MCF 10A (cell line): Measurements from ENCODE around the gene NGB. TPM values are rescaled to one million over a fixed set of nuclear protein-coding genes. Genes with fewer than 3 reads are reported as not detected.

Experiments used
- BruUV-seq: library from RNA; stranded (reverse); fragments of 400-500 nt; replicated peaks from 2 replicates; lab custom pipeline; 2021; lab: Mats Ljungman, UMichigan
- CTCF ChIA-PET: fragments of 300-600 bp; sonication (Branson Sonifier 250); formaldehyde crosslinking; extraction: SDS; loops from one replicate; lab custom pipeline; 2021; ENCODE audit warnings: antibody characterized with exemption, inconsistent platforms; lab: Yijun Ruan, JAX
- POLR2A ChIA-PET: fragments of 300-600, 350-650 bp; sonication (Branson Sonifier 250); formaldehyde crosslinking; extraction: SDS; loops from one replicate; lab custom pipeline; 2020; ENCODE audit warnings: antibody characterized with exemption, inconsistent platforms; lab: Yijun Ruan, JAX
- DNase-seq: peaks from one replicate; pipeline ENCODE4 v3.0.0-alpha.2; 2018; ENCODE audit not compliant: unreplicated experiment
- H3K27ac Mint-ChIP-seq: one replicate; pipeline ENCODE4 v1.8.0; 2022; ENCODE audit warnings: mild to moderate bottlenecking, low read depth, mixed read lengths; ENCODE audit not compliant: unreplicated experiment
- H3K27me3 Mint-ChIP-seq: one replicate; pipeline ENCODE4 v1.8.0; 2022; ENCODE audit warnings: mixed read lengths; ENCODE audit not compliant: insufficient read depth, unreplicated experiment
- H3K36me3 Mint-ChIP-seq: one replicate; pipeline ENCODE4 v1.8.0; 2022; ENCODE audit warnings: mild to moderate bottlenecking, moderate library complexity, mixed read lengths; ENCODE audit not compliant: insufficient read depth, unreplicated experiment
- H3K4me1 Mint-ChIP-seq: one replicate; pipeline ENCODE4 v1.8.0; 2022; ENCODE audit warnings: mixed read lengths; ENCODE audit not compliant: insufficient read depth, unreplicated experiment
- H3K4me3 Mint-ChIP-seq: one replicate; pipeline ENCODE4 v1.8.0; 2022; ENCODE audit warnings: mild to moderate bottlenecking, moderate library complexity, mixed read lengths; ENCODE audit not compliant: unreplicated experiment
- H3K9me3 Mint-ChIP-seq: one replicate; pipeline ENCODE4 v1.8.0; 2022; ENCODE audit warnings: mixed read lengths; ENCODE audit not compliant: unreplicated experiment
- CTCF ChIP-seq: fragments of 200-600 bp; IDR thresholded peaks from one replicate; pipeline ENCODE4 v1.8.0; 2022; ENCODE audit warnings: antibody characterized with exemption, mild to moderate bottlenecking; ENCODE audit not compliant: unreplicated experiment
- intact Hi-C: fragments of 100-400 bp; cut with micrococcal nuclease; formaldehyde crosslinking; loops from 2 replicates; pipeline ENCODE4 v1.14.1; 2022
- total RNA-seq: library from RNA; stranded (reverse); gene quantifications from 2 replicates; pipeline ENCODE4 v1.2.3, GENCODE V29; 2022

The NGB gene
- total RNA-seq, 1 experiment from 2014 or later, result not detected

GRCh38 chr14:77225892-77226557, 45.0 kb downstream of the NGB start:
- Mint-ChIP-seq H3K27ac (no peak overlapping the region), H3K36me3 (peaks cover 9% of the 10 kb centered on the region), H3K4me3 (no peak overlapping the region), H3K4me1 (no peaks in the 10 kb centered on the region), H3K9me3 (no peaks in the 10 kb centered on the region), H3K27me3 (no peaks in the 10 kb centered on the region)
- CTCF ChIA-PET, result interaction anchor here (0.6 to 1.5 kb wide), 3 partner anchors 12 to 1622 kb away, joined by 3 to 4 read pairs (median 4); no protein-coding TSS in a partner anchor
- intact Hi-C loops, result no loop called here
- no peak for TF ChIP-seq CTCF
- DNase-seq, result no peak
- POLR2A ChIA-PET, result no interaction called here
- BruUV-seq, result no TSS peak

- ChIA-PET POLR2A (no interaction called here), CTCF (interaction anchor here (0.6 to 1.5 kb wide), 2 partner anchors 74 to 1623 kb away, joined by 4 read pairs; no protein-coding TSS in a partner anchor)
- DNase-seq, result no peak
- H3K4me1 Mint-ChIP-seq, result no peaks in the 10 kb centered on the region
- intact Hi-C loops, result no loop called here
- H3K4me3 Mint-ChIP-seq, result no peak overlapping the region
- TF ChIP-seq CTCF, result no peak
- no TSS peak for BruUV-seq
- no peak overlapping the region for H3K27ac Mint-ChIP-seq
- peaks cover 9% of the 10 kb centered on the region for H3K36me3 Mint-ChIP-seq
- H3K27me3 Mint-ChIP-seq, result no peaks in the 10 kb centered on the region
- H3K9me3 Mint-ChIP-seq, result no peaks in the 10 kb centered on the region
These were observed 45.8 kb downstream of the NGB start for GRCh38 chr14:77225254-77225653.

- H3K4me3 Mint-ChIP-seq, result no peak overlapping the region
- ChIA-PET POLR2A (no interaction called here), CTCF (interaction anchor here (0.7 to 1.1 kb wide), 3 partner anchors 69 to 92 kb away, joined by 3 to 5 read pairs (median 3); no protein-coding TSS in a partner anchor)
These were observed 46.8 kb downstream of the NGB start for GRCh38 chr14:77224212-77224611.

More at GRCh38 chr14:77224212-77224611, 46.8 kb downstream of the NGB start:
- no peak for DNase-seq
- no peak for TF ChIP-seq CTCF
- H3K27me3 Mint-ChIP-seq, result no peaks in the 10 kb centered on the region
- H3K9me3 Mint-ChIP-seq, result no peaks in the 10 kb centered on the region
- no TSS peak for BruUV-seq
- no peaks in the 10 kb centered on the region for H3K4me1 Mint-ChIP-seq
- H3K27ac Mint-ChIP-seq, result no peak overlapping the region
- peaks cover 9% of the 10 kb centered on the region for H3K36me3 Mint-ChIP-seq
- intact Hi-C loops, result no loop called here
